ENCODE results near the gene IP6K3. TPM values are rescaled to one million over a fixed set of nuclear protein-coding genes. Genes with fewer than 3 reads are reported as not detected.

The IP6K3 gene
- total RNA-seq, 1 donor from 2014 or later, result 4.1 TPM

GRCh38 chr6:33682341-33682740 lies 64.4 kb downstream of the IP6K3 start:
- DNase-seq (ENCODE audit: low spot score), result no peak
- no peak for ATAC-seq

- no peak for DNase-seq (ENCODE audit: low spot score)
- no peak for ATAC-seq
Observed at GRCh38 chr6:33679761-33680160, 66.9 kb downstream of the IP6K3 start.

- ATAC-seq, result no peak
Observed at GRCh38 chr6:33678932-33679490, 67.7 kb downstream of the IP6K3 start.

DNA sequence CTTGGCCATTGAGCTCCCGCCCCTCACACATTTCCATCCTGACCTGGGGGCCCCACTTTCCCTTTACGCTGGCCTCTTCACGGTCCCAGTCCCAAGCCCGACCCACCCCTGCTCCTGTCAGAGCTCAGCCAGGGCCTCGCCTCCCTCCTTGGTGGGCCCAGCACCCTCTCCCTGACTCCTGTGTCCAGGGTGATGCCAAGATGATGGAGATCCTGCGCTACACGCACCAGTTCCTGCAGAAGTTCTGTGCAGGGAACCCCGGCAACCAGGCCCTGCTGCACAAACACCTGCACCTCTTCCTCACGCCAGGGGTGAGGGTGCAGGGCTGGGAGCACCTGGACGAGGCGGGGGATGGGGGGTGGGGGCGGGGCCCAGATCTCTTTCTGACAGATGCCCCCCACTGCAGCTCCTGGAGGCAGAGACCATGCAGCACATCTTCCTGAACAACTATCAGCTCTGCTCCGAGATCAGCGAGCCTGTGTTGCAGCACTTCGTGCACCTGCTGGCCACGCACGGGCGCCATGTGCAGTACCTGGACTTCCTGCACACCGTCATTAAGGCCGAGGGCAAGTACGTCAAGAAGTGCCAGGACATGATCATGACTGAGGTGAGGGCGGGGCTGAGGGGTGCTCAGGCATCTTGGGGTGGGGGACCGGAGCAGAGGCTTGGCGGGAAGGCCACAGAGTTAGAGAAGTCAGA lies 68.3 kb downstream of the IP6K3 start:
- ATAC-seq (no peak), DNase-seq (ENCODE audit: low spot score) (no peak)

More at GRCh38 chr6:33678932-33679490, 67.7 kb downstream of the IP6K3 start:
- no peak for DNase-seq (ENCODE audit: low spot score)

- ATAC-seq (no peak), DNase-seq (ENCODE audit: low spot score) (no peak)
Observed at GRCh38 chr6:33677689-33678088, 69.0 kb downstream of the IP6K3 start.

GRCh38 chr6:33677143-33677660 lies 69.5 kb downstream of the IP6K3 start:
- no peak for ATAC-seq
- DNase-seq (ENCODE audit: low spot score), result no peak

DNA sequence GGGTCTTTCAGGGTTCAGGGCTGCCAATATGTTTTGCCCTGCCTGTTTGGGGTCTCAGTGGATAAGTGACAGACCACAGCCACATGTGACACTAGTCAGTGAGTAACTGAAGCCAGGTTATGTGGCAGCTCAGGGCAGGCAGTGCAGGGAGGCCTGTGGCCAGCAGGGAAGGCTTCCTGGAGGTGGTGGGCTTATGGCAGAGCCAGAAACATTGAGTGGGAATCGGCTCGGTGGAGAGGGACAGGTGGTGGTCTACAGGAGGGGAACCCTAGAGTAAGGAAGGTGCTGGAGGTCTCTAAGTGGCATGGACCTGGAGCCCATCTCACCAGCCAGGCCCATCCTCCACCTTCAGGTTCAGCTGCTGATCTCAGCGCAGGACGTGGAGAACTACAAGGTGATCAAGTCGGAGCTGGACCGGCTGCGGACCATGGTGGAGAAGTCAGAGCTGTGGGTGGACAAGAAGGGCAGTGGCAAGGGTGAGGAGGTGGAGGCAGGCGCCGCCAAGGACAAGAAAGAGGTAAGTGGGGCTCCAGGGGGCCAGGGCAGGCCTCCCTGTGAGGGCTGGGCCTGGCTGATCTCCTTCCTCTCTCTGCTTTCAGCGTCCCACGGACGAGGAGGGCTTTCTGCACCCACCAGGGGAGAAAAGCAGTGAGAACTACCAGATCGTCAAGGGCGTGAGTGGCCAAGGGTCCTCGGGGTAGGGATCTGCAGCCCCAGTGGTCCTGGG lies 70.1 kb downstream of the IP6K3 start:
- DNase-seq (ENCODE audit: low spot score) (no peak), ATAC-seq (no peak)

- ATAC-seq (no peak), DNase-seq (ENCODE audit: low spot score) (no peak)
Observed at GRCh38 chr6:33675968-33676367, 70.7 kb downstream of the IP6K3 start.

DNA sequence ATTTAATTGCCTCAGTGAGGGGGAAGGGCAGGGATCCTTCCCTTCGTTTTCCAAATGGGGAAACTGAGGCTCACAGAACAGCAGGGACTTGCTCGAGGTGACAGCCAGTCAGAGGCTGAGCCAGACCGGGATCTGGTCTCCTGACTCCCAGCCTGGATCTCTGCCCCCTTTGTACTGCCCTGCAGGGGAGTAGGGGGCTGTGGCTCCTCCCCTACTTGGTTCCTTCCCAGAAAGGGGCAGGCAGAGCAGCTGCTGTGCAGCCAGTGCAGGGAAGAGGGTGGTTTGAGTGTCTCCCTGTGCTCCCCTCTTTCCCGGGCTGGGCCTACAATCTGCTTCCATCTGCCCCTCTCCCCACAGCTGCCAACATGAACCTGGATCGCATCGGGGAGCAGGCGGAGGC lies 72.9 kb downstream of the IP6K3 start:
- no peak for ATAC-seq
- no peak for DNase-seq (ENCODE audit: low spot score)

- DNase-seq (ENCODE audit: low spot score) (no peak), ATAC-seq (peak; percentile 78)
Observed at GRCh38 chr6:33672808-33673207, 73.9 kb downstream of the IP6K3 start.

GRCh38 chr6:33671744-33672072 lies 75.0 kb downstream of the IP6K3 start:
- ATAC-seq (no peak), DNase-seq (ENCODE audit: low spot score) (no peak)

Other genes starting within 250 kb of the IP6K3 start
- gene BAK1, start 166.6 kb downstream of the IP6K3 start, total RNA-seq, result 4.8 TPM
- gene ITPR3, start 125.6 kb downstream of the IP6K3 start, total RNA-seq, result 1.3 TPM
- gene UQCC2, start 35.2 kb downstream of the IP6K3 start, total RNA-seq, result 34.9 TPM
- gene LEMD2, start 42.2 kb upstream of the IP6K3 start, total RNA-seq, result 20.2 TPM
- not detected for gene MLN, start 57.1 kb upstream of the IP6K3 start, total RNA-seq

Measured in left lobe of liver (tissue), 2 donors.